ENCODE data around the gene SLCO2B1.

SLCO2B1 gene

DNA sequence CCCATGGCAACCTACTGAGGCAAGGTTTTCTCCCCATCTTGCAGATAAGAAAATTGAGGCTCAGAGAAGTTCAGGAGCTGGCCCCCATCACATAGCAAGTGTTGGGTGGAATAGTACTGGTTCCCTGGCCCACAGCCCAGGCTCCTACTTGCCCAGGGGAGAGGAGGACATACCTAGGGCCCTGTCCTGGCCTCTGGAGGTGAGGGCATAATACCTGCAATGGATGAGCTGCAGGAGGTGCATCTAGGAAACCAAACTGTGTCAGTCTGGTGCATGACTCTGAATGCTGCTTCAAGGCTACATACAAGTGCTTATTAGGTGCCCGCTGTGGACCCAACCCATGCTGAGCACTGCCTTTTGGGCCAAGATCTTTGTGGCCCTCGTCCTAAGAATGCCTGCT lies 49.6 kb downstream of the SLCO2B1 start:
- TF ChIP-seq, protein P1, sequence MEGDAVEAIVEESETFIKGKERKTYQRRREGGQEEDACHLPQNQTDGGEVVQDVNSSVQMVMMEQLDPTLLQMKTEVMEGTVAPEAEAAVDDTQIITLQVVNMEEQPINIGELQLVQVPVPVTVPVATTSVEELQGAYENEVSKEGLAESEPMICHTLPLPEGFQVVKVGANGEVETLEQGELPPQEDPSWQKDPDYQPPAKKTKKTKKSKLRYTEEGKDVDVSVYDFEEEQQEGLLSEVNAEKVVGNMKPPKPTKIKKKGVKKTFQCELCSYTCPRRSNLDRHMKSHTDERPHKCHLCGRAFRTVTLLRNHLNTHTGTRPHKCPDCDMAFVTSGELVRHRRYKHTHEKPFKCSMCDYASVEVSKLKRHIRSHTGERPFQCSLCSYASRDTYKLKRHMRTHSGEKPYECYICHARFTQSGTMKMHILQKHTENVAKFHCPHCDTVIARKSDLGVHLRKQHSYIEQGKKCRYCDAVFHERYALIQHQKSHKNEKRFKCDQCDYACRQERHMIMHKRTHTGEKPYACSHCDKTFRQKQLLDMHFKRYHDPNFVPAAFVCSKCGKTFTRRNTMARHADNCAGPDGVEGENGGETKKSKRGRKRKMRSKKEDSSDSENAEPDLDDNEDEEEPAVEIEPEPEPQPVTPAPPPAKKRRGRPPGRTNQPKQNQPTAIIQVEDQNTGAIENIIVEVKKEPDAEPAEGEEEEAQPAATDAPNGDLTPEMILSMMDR (conservative IDR thresholded peaks at IDR 0.05; ENCODE audit: low read depth, low read length) = no peak
- Histone ChIP-seq H3K9ac (no peak overlapping the region), H3K4me2 (no peak overlapping the region), H3K79me2 (ENCODE audit: insufficient read depth, low read depth) (no peaks in the 10 kb centered on the region), H3K36me3 (ENCODE audit: insufficient read depth) (no peaks in the 10 kb centered on the region), H3K27ac (no peak overlapping the region), H3K27me3 (ENCODE audit: insufficient read depth, low read depth) (no peaks in the 10 kb centered on the region), H2AFZ (ENCODE audit: low read depth) (no peak overlapping the region), H4K20me1 (ENCODE audit: insufficient read depth) (no peaks in the 10 kb centered on the region), H3K4me3 (IDR thresholded peaks at IDR 0.05; ENCODE audit: insufficient read depth, low read depth, low read length) (no peak overlapping the region), H3K4me1 (ENCODE audit: low read depth, poor library complexity, severe bottlenecking) (no peaks in the 10 kb centered on the region)

DNA sequence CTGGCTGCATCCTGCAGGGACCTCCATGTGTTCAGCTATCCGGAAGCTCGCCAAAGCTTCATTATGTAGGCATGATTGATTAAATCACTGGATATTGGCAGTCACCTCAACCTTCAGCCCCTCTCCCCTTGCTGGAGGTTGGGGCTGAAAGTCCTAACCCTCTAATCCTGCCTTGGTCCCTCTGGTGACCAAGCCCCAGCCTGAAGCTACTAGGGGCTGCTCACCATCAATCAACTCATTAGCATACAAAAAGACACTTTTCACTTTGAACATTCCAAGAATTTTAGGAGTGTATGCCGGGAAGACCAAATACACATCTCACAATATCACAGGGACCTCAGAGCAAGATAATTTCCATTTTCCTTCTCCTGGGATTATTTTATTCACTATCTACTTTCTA lies 50.9 kb downstream of the SLCO2B1 start:
- TF ChIP-seq, protein P1 (conservative IDR thresholded peaks at IDR 0.05; ENCODE audit: low read depth, low read length) = no peak
- no peaks in the 10 kb centered on the region for H3K27me3 ChIP-seq (ENCODE audit: insufficient read depth, low read depth)
- no peak overlapping the region for H3K27ac ChIP-seq

DNA sequence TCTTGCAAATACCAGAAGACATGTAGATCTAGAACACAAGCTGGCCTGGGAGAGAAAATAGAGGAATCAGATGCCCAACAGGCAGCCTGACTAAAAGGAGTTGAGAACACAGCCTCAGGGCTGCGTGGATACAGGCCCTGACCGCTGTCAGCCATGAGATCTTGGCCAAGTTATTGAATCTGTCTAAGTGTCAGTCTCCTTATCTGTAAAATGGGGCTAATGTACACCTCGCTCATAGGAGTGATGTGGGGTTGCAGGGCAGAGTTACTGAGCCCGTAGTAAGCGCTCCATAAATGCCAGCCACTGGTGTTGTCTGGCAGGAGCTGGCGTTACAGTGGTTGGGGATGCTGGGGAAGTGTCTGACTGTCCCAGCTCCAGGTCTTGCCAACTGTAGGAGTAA lies 51.3 kb downstream of the SLCO2B1 start:
- TF ChIP-seq, protein P1 (conservative IDR thresholded peaks at IDR 0.05; ENCODE audit: low read depth, low read length) = no peak
- H3K36me3 ChIP-seq (ENCODE audit: insufficient read depth) = no peaks in the 10 kb centered on the region
- no peak overlapping the region for H3K4me2 ChIP-seq

More for the DNA sequence above, 50.9 kb downstream of the SLCO2B1 start:
- no peak overlapping the region for H3K4me2 ChIP-seq
- no peaks in the 10 kb centered on the region for H4K20me1 ChIP-seq (ENCODE audit: insufficient read depth)
- no peak overlapping the region for H2AFZ ChIP-seq (ENCODE audit: low read depth)
- H3K79me2 ChIP-seq (ENCODE audit: insufficient read depth, low read depth) = no peaks in the 10 kb centered on the region
- no peaks in the 10 kb centered on the region for H3K4me1 ChIP-seq (ENCODE audit: low read depth, poor library complexity, severe bottlenecking)
- H3K36me3 ChIP-seq (ENCODE audit: insufficient read depth) = no peaks in the 10 kb centered on the region
- H3K9ac ChIP-seq = no peak overlapping the region
- no peak overlapping the region for H3K4me3 ChIP-seq (IDR thresholded peaks at IDR 0.05; ENCODE audit: insufficient read depth, low read depth, low read length)

DNA sequence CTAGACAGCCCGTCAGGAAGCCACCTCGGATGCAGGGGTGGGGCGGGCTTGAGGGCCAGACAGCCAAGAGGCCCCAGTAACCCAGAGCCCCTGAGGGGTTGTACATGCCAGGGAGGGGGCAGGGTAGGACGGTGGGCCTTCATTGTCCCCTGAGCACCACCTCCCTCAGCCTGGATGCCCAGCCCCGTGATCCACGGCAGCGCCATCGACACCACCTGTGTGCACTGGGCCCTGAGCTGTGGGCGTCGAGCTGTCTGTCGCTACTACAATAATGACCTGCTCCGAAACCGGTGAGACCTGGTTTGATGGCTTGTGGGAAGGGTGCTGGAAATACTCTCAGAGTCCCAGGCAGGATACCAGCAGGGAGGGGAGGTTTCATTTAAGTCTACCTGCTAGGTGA lies 52.2 kb downstream of the SLCO2B1 start:
- H3K27ac ChIP-seq = no peak overlapping the region
- no peak overlapping the region for H3K4me2 ChIP-seq
- H3K79me2 ChIP-seq (ENCODE audit: insufficient read depth, low read depth) = no peaks in the 10 kb centered on the region
- no peaks in the 10 kb centered on the region for H3K4me1 ChIP-seq (ENCODE audit: low read depth, poor library complexity, severe bottlenecking)
- TF ChIP-seq, protein P1 (conservative IDR thresholded peaks at IDR 0.05; ENCODE audit: low read depth, low read length) = no peak
- no peak overlapping the region for H3K4me3 ChIP-seq (IDR thresholded peaks at IDR 0.05; ENCODE audit: insufficient read depth, low read depth, low read length)
- no peaks in the 10 kb centered on the region for H4K20me1 ChIP-seq (ENCODE audit: insufficient read depth)
- H3K27me3 ChIP-seq (ENCODE audit: insufficient read depth, low read depth) = no peaks in the 10 kb centered on the region
- no peak overlapping the region for H2AFZ ChIP-seq (ENCODE audit: low read depth)
- H3K9ac ChIP-seq = no peak overlapping the region
- no peaks in the 10 kb centered on the region for H3K36me3 ChIP-seq (ENCODE audit: insufficient read depth)

More for the DNA sequence above, 51.3 kb downstream of the SLCO2B1 start:
- no peak overlapping the region for H3K4me3 ChIP-seq (IDR thresholded peaks at IDR 0.05; ENCODE audit: insufficient read depth, low read depth, low read length)
- no peaks in the 10 kb centered on the region for H3K4me1 ChIP-seq (ENCODE audit: low read depth, poor library complexity, severe bottlenecking)
- H3K9ac ChIP-seq = no peak overlapping the region
- no peaks in the 10 kb centered on the region for H4K20me1 ChIP-seq (ENCODE audit: insufficient read depth)
- no peaks in the 10 kb centered on the region for H3K27me3 ChIP-seq (ENCODE audit: insufficient read depth, low read depth)
- H2AFZ ChIP-seq (ENCODE audit: low read depth) = no peak overlapping the region
- H3K79me2 ChIP-seq (ENCODE audit: insufficient read depth, low read depth) = no peaks in the 10 kb centered on the region
- no peak overlapping the region for H3K27ac ChIP-seq
